Lung (tissue), 12 donors: ENCODE results near the gene SLC16A3. TPM values are rescaled to one million over a fixed set of nuclear protein-coding genes. Genes with fewer than 3 reads are reported as not detected.

ENCODE experiments used
- ATAC-seq: fragments of 200-7000 bp; cut with Tn5 transposase; one replicate; pipeline ENCODE4 v1.9.1; 2020; ENCODE audit warnings: moderate number of reproducible peaks; ENCODE audit not compliant: insufficient read depth, low FRiP score
- DNase-seq, 3 donors: peaks; one replicate each; pipeline ENCODE4 v3.0.0-alpha.2; 2013 to 2017
- H3K27ac ChIP-seq, 2 donors: one replicate each; pipeline ENCODE4 v1.5.1; 2013; ENCODE audit warnings: mild to moderate bottlenecking in 2 of 2, moderate library complexity in 2 of 2, control low read depth in 1 of 2, inconsistent platforms in 1 of 2, low read depth in 1 of 2, low read length in 1 of 2
- H3K27me3 ChIP-seq, 3 donors: one replicate each; pipeline ENCODE4 v1.5.1; 2013; ENCODE audit warnings: low read length in 2 of 3; ENCODE audit not compliant: control insufficient read depth in 3 of 3, insufficient read depth in 3 of 3
- H3K36me3 ChIP-seq, 4 donors: one replicate each; pipeline ENCODE4 v1.5.1; 2013; ENCODE audit warnings: low read length in 4 of 4, mild to moderate bottlenecking in 1 of 4, moderate library complexity in 1 of 4; ENCODE audit not compliant: control insufficient read depth in 4 of 4, insufficient read depth in 4 of 4
- H3K4me1 ChIP-seq, 5 donors: one replicate each; pipeline ENCODE4 v1.5.1; 2013; ENCODE audit warnings: low read length in 5 of 5, mild to moderate bottlenecking in 2 of 5, moderate library complexity in 1 of 5; ENCODE audit not compliant: control insufficient read depth in 5 of 5, insufficient read depth in 5 of 5
- H3K4me3 ChIP-seq: one replicate; pipeline ENCODE4 v1.5.1; 2013; ENCODE audit warnings: mild to moderate bottlenecking, control low read depth, moderate library complexity
- H3K9ac ChIP-seq, 2 donors: one replicate each; pipeline ENCODE4 v1.5.1; 2013; ENCODE audit warnings: low read length in 2 of 2, control low read depth in 1 of 2; ENCODE audit not compliant: insufficient read depth in 1 of 2
- H3K9me3 ChIP-seq, 4 donors: one replicate each; pipeline ENCODE4 v1.5.1; 2013; ENCODE audit warnings: low read length in 3 of 4, mild to moderate bottlenecking in 1 of 4, moderate library complexity in 1 of 4; ENCODE audit not compliant: control insufficient read depth in 4 of 4, insufficient read depth in 3 of 4
- WGBS, 2 donors: extraction: QIAGEN DNeasy Blood & Tissue Kit; methylation state at CpG; one replicate each; pipeline ENCODE4 v1.1.7; 2013; 5-methylcytosine and 5-hydroxymethylcytosine counted together
- polyA plus RNA-seq, 2 donors: library from polyadenylated mRNA; stranded (reverse); fragments of 200-250 nt; gene quantifications; one replicate each; pipeline ENCODE4 v1.2.1, GENCODE V29; 2013
- total RNA-seq, 2 donors: library from RNA; depleted of rRNA in 1 of 2; stranded (reverse); fragments of >200 nt in 1 of 2; gene quantifications; one replicate each; pipeline ENCODE4 v1.2.1, GENCODE V29; 2014 to 2021
- TF ChIP-seq, protein P1 (sequence below): IDR thresholded peaks from 2 replicates; pipeline ENCODE4 v1.5.1; 2012; ENCODE audit warnings: mild to moderate bottlenecking; ENCODE audit errors: control extremely low read depth, extremely low read depth
- donor health status: control.
- donor health status: control.
- donor health status: Bipolar disorder and iron deficiency.
- donor health status: healthy.
- donor health status: DM: yes; HTN: yes; CAD: no.

The SLC16A3 gene
- total and polyA plus RNA-seq, 4 donors, result 31.0 to 309 (median 93.4) TPM

DNA sequence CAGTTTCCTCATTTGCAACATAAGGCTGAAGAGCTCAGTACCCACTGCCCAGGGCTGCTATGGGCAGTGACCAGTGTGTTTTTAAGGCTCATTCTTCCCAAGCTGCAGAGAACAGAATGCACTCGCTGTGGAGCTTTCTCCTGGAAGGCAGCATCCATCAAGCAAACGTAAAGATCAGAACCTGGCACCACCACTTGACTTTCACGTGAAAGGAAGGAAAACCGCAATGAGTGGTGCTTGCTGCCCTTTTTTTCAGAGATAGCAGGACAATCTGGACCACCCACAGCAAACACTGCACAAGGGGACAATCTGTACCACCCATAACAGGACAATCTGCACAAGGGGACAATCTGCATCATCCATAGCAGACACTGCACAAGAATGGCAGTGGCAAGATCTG lies 33.5 kb downstream of the SLC16A3 start:
- ATAC-seq (no peak), DNase-seq (no peak)
- Histone ChIP-seq H3K27me3 (no peaks in the 10 kb centered on the region), H3K4me1 (peaks cover 0 to 8% (median 2%) of the 10 kb centered on the region in 5 donors), H3K36me3 (peaks cover 31 to 72% (median 52%) of the 10 kb centered on the region in 4 donors), H3K4me3 (no peak overlapping the region), H3K27ac (no peak overlapping the region), H3K9me3 (no peaks in the 10 kb centered on the region), H3K9ac (no peak overlapping the region)
- TF ChIP-seq, protein P1, sequence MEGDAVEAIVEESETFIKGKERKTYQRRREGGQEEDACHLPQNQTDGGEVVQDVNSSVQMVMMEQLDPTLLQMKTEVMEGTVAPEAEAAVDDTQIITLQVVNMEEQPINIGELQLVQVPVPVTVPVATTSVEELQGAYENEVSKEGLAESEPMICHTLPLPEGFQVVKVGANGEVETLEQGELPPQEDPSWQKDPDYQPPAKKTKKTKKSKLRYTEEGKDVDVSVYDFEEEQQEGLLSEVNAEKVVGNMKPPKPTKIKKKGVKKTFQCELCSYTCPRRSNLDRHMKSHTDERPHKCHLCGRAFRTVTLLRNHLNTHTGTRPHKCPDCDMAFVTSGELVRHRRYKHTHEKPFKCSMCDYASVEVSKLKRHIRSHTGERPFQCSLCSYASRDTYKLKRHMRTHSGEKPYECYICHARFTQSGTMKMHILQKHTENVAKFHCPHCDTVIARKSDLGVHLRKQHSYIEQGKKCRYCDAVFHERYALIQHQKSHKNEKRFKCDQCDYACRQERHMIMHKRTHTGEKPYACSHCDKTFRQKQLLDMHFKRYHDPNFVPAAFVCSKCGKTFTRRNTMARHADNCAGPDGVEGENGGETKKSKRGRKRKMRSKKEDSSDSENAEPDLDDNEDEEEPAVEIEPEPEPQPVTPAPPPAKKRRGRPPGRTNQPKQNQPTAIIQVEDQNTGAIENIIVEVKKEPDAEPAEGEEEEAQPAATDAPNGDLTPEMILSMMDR, result no peak
- WGBS, 2 donors, result 66 to 85% methylated on average over 4 of the region's 4 CpGs

DNA sequence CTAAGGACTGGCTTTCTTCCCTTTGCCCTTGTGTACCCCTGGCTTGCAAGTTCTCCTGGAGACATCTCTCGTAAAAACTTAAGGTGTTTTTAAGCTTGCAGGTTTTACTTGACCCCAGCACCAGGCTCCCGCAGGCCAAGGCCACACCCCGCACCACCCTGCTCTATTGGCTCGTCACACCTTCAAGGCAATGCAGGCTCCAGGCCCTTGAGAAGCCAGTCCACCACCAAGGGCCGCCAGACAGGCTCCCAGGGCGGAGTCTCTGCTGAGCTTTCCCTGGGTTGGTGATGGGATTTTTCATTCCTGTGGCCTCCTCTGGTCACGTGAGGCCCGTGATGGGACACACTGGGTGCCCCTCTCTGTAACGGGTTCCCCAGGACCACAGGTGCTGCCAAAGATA lies 34.8 kb downstream of the SLC16A3 start:
- 80 to 85% methylated on average over 9 of the region's 9 CpGs for WGBS, 2 donors
- Histone ChIP-seq H3K27ac (no peak overlapping the region), H3K9ac (no peak overlapping the region), H3K9me3 (no peaks in the 10 kb centered on the region), H3K36me3 (peaks cover 27 to 70% (median 51%) of the 10 kb centered on the region in 4 donors), H3K27me3 (no peaks in the 10 kb centered on the region), H3K4me3 (no peak overlapping the region), H3K4me1 (peaks cover 0 to 18% (median 14%) of the 10 kb centered on the region in 5 donors)
- TF ChIP-seq, protein P1, result no peak
- ATAC-seq (no peak), DNase-seq (no peak)

DNA sequence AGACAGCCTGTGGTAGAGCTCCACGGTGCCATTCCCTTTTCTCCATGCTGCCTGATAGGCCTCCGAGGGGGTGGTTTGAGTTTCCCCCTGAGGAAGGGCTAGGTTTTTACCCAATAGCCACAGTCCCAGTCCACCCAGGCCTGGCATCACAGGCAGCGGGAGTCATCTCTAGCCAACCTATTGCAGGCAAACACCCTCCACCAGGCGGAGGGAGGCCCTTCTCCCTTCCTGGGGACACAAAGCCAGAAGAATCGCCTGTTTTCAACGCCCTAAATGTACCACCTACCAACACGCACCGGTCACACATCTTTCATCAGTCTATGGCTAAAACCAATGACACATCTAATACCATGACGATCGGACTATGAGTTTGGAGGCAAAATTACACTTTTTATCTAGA lies 37.3 kb downstream of the SLC16A3 start:
- Histone ChIP-seq H3K4me1 (peaks cover 0 to 35% (median 20%) of the 10 kb centered on the region in 5 donors), H3K36me3 (peaks cover 21 to 59% (median 39%) of the 10 kb centered on the region in 4 donors), H3K9me3 (no peaks in the 10 kb centered on the region), H3K9ac (no peak overlapping the region), H3K27ac (peak overlapping the region in 1 of 2 donors; percentile 72), H3K4me3 (no peak overlapping the region), H3K27me3 (no peaks in the 10 kb centered on the region)
- TF ChIP-seq, protein P1, result no peak
- DNase-seq, result no peak
- no peak for ATAC-seq
- 91 to 93% methylated on average over 10 of the region's 10 CpGs for WGBS, 2 donors
